ENCODE measurements around the gene GPD2.

The GPD2 gene

GRCh38 chr2:156540706-156541105 is 104.5 kb downstream of the GPD2 start:
- H3K27ac Mint-ChIP-seq, result no peak overlapping the region
- no peak for DNase-seq
- H3K36me3 Mint-ChIP-seq, result no peaks in the 10 kb centered on the region
- H3K9me3 Mint-ChIP-seq, result no peaks in the 10 kb centered on the region
- H3K4me1 Mint-ChIP-seq, result peaks cover 8% of the 10 kb centered on the region
- CTCF ChIA-PET, result no interaction called here
- no peaks in the 10 kb centered on the region for H3K27me3 Mint-ChIP-seq
- H3K4me3 Mint-ChIP-seq, result no peak overlapping the region

- peaks cover 8% of the 10 kb centered on the region for H3K4me1 Mint-ChIP-seq
- no peaks in the 10 kb centered on the region for H3K36me3 Mint-ChIP-seq
- CTCF ChIA-PET, result no interaction called here
- no peak overlapping the region for H3K4me3 Mint-ChIP-seq
- H3K27me3 Mint-ChIP-seq, result no peaks in the 10 kb centered on the region
- H3K27ac Mint-ChIP-seq, result no peak overlapping the region
- H3K9me3 Mint-ChIP-seq, result no peaks in the 10 kb centered on the region
- no peak for DNase-seq
Measured at GRCh38 chr2:156541229-156541628, 105.0 kb downstream of the GPD2 start.

DNA sequence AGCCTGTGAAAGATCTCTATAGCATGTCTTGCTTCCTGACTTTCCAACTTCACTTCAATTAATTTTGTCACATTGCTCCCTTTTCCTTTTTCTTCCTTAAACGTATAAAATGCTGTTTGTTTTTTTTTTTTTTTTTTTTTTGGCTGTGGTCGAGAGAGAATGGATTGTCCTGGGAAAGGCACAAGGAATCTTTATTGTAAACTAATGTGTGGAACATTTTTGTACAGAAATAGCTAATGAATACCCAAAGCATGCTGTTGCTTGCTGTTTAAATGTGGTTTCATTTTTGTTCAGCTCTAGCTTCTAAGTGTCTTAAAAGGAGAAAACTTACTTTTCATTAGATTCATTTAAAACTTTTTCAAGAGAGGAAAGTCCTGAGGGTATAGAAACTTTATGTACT is 105.5 kb downstream of the GPD2 start:
- DNase-seq, result no peak
- H3K27ac Mint-ChIP-seq, result no peak overlapping the region
- no peaks in the 10 kb centered on the region for H3K27me3 Mint-ChIP-seq
- peaks cover 8% of the 10 kb centered on the region for H3K4me1 Mint-ChIP-seq
- H3K4me3 Mint-ChIP-seq, result no peak overlapping the region
- CTCF ChIA-PET, result no interaction called here
- H3K36me3 Mint-ChIP-seq, result no peaks in the 10 kb centered on the region
- no peaks in the 10 kb centered on the region for H3K9me3 Mint-ChIP-seq

DNA sequence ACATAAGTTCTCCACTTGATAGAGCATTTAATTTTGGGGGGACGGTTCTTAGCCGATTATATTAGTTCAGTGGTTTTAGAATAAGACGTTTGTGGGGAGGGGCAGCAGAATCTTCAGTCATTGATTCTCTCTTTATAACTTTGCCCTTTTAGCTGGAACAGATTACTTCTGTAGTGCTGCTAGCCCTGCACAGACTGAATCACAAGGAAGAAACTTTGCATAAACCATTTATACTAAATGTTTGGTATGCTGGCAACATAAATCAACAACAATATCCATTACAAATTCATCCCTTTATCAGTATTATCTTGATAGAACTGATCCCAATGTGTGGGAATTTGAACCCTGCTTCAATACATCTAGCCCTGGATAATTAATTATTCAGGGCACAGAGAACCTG is 112.2 kb downstream of the GPD2 start:
- Mint-ChIP-seq H3K36me3 (no peaks in the 10 kb centered on the region), H3K27ac (no peak overlapping the region), H3K4me3 (no peak overlapping the region), H3K4me1 (no peaks in the 10 kb centered on the region), H3K9me3 (no peaks in the 10 kb centered on the region), H3K27me3 (no peaks in the 10 kb centered on the region)
- CTCF ChIA-PET, result interaction anchor here (1.4 kb wide), 1 partner anchor 12 kb away, joined by 3 read pairs; no protein-coding TSS in a partner anchor
- no peak for DNase-seq

- DNase-seq, result no peak
- Mint-ChIP-seq H3K36me3 (peaks cover 11% of the 10 kb centered on the region), H3K9me3 (no peaks in the 10 kb centered on the region), H3K4me3 (no peak overlapping the region), H3K27ac (no peak overlapping the region), H3K27me3 (no peaks in the 10 kb centered on the region), H3K4me1 (no peaks in the 10 kb centered on the region)
- CTCF ChIA-PET, result no interaction called here
Measured at GRCh38 chr2:156553714-156554442, 117.7 kb downstream of the GPD2 start.

GRCh38 chr2:156561326-156561725 is 125.1 kb downstream of the GPD2 start:
- Mint-ChIP-seq H3K27ac (no peak overlapping the region), H3K27me3 (no peaks in the 10 kb centered on the region), H3K4me3 (no peak overlapping the region), H3K36me3 (peaks cover 14% of the 10 kb centered on the region), H3K4me1 (no peaks in the 10 kb centered on the region), H3K9me3 (no peaks in the 10 kb centered on the region)
- DNase-seq, result no peak
- CTCF ChIA-PET, result interaction anchor here (0.7 kb wide), 1 partner anchor 13 kb away, joined by 3 read pairs; no protein-coding TSS in a partner anchor

DNA sequence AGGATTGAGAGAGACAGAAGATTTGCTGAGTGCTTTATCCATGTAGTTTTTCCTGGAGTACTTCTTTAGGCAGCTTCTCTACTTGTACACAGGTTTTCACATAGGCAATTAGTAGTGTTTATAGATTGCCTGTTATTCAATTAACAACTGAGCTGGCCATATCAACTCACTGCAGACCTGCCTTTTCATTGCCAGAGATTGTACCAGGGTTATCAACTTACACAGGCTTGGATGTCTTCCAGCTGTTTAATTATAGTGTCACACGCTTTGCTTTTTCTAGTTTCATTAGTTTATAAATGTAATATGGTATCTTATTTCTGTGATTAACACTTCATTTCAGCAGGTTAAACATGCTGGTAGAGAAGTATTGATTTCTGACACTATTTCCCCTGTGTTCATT is 125.9 kb downstream of the GPD2 start:
- Mint-ChIP-seq H3K4me3 (no peak overlapping the region), H3K36me3 (peaks cover 14% of the 10 kb centered on the region), H3K27ac (no peak overlapping the region), H3K27me3 (no peaks in the 10 kb centered on the region), H3K4me1 (no peaks in the 10 kb centered on the region), H3K9me3 (no peaks in the 10 kb centered on the region)
- DNase-seq, result no peak
- CTCF ChIA-PET, result no interaction called here

DNA sequence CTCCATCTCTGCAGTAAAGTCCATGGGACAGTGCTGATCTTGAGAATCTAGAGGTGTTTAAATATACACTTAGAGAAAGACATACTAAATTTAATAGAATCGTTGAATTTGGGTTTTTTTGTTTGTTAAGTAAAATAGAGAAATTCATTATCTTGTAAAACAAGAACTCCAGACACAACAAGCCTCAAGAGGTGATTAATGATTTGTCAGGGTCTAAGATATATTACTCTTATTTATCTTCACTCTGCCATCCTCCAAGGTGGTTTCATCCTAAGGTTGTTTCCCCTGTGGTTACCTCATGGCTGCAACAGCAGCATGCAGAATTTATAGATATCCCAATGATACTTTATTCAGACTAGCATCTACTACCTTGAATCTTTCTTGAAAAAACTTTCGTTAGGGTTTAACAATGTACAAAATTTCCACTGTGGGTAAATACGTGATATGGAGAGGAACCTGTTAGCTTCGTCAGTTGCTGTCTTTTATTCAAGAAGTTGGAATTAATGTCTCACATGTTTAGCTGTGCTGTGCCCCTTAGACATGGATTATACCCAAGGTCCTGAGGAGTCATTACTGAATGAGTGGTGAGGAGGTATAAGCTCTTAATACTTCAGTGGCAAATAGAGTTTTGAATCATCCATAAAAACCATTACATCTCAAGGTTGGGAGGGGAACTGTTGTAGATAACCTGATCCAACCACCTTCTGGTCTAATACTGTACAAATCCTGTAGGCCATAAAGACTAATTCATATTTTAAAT is 128.0 kb downstream of the GPD2 start:
- H3K4me3 Mint-ChIP-seq, result no peak overlapping the region
- H3K9me3 Mint-ChIP-seq, result no peaks in the 10 kb centered on the region
- no peak overlapping the region for H3K27ac Mint-ChIP-seq
- H3K36me3 Mint-ChIP-seq, result no peaks in the 10 kb centered on the region
- no peaks in the 10 kb centered on the region for H3K27me3 Mint-ChIP-seq
- H3K4me1 Mint-ChIP-seq, result no peaks in the 10 kb centered on the region
- DNase-seq, result no peak
- CTCF ChIA-PET, result no interaction called here

GRCh38 chr2:156565066-156565710 is 129.0 kb downstream of the GPD2 start:
- Mint-ChIP-seq H3K27me3 (no peaks in the 10 kb centered on the region), H3K9me3 (no peaks in the 10 kb centered on the region), H3K4me1 (no peaks in the 10 kb centered on the region), H3K4me3 (no peak overlapping the region), H3K27ac (no peak overlapping the region), H3K36me3 (no peaks in the 10 kb centered on the region)
- CTCF ChIA-PET, result no interaction called here
- no peak for DNase-seq

DNA sequence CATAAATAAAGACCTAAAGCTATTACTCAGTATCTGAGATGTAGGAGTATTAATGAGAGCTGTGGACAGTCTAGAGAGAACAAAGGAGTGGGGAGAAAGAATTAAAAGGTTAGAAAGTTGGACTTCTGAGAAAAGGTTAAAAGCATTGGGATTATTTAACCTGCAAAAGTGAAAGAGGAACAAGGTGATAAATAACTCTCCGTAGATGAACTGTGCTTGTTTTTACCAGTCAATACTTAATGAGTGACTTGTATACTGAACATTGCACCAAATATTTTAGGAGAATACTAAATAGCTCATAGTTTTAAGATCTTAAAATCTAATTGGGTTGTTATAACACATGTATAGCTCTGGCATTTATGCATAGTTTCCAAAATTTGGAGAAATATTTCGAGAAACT is 137.5 kb downstream of the GPD2 start:
- H3K4me3 Mint-ChIP-seq, result no peak overlapping the region

GRCh38 chr2:156574112-156574511 is 137.9 kb downstream of the GPD2 start:
- H3K36me3 Mint-ChIP-seq, result peaks cover 18% of the 10 kb centered on the region
- CTCF ChIA-PET, result no interaction called here

More for the DNA sequence above, 137.5 kb downstream of the GPD2 start:
- DNase-seq, result no peak
- Mint-ChIP-seq H3K36me3 (peaks cover 15% of the 10 kb centered on the region), H3K27ac (no peak overlapping the region), H3K9me3 (no peaks in the 10 kb centered on the region), H3K4me1 (peaks cover 10% of the 10 kb centered on the region), H3K27me3 (no peaks in the 10 kb centered on the region)
- CTCF ChIA-PET, result no interaction called here

GRCh38 chr2:156576005-156576404 is 139.8 kb downstream of the GPD2 start:
- peaks cover 21% of the 10 kb centered on the region for H3K36me3 Mint-ChIP-seq
- no peaks in the 10 kb centered on the region for H3K27me3 Mint-ChIP-seq

More at GRCh38 chr2:156574112-156574511, 137.9 kb downstream of the GPD2 start:
- Mint-ChIP-seq H3K4me1 (peaks cover 10% of the 10 kb centered on the region), H3K27ac (no peak overlapping the region), H3K27me3 (no peaks in the 10 kb centered on the region), H3K9me3 (no peaks in the 10 kb centered on the region), H3K4me3 (no peak overlapping the region)
- DNase-seq, result no peak

GRCh38 chr2:156580501-156580900 is 144.3 kb downstream of the GPD2 start:
- Mint-ChIP-seq H3K9me3 (no peaks in the 10 kb centered on the region), H3K4me3 (no peak overlapping the region), H3K27ac (no peak overlapping the region), H3K27me3 (no peaks in the 10 kb centered on the region), H3K36me3 (peaks cover 17% of the 10 kb centered on the region), H3K4me1 (peaks cover 9% of the 10 kb centered on the region)
- CTCF ChIA-PET, result interaction anchor here (0.8 to 1.0 kb wide), 2 partner anchors 9 to 246 kb away, joined by 3 to 4 read pairs; no protein-coding TSS in a partner anchor
- no peak for DNase-seq

More at GRCh38 chr2:156576005-156576404, 139.8 kb downstream of the GPD2 start:
- DNase-seq, result no peak
- Mint-ChIP-seq H3K4me3 (no peak overlapping the region), H3K9me3 (no peaks in the 10 kb centered on the region), H3K27ac (no peak overlapping the region), H3K4me1 (peaks cover 18% of the 10 kb centered on the region)
- CTCF ChIA-PET, result no interaction called here

GRCh38 chr2:156581280-156581679 is 145.1 kb downstream of the GPD2 start:
- H3K4me3 Mint-ChIP-seq, result no peak overlapping the region
- DNase-seq, result no peak

More at GRCh38 chr2:156581280-156581679, 145.1 kb downstream of the GPD2 start:
- H3K36me3 Mint-ChIP-seq, result peaks cover 17% of the 10 kb centered on the region
- H3K9me3 Mint-ChIP-seq, result no peaks in the 10 kb centered on the region
- no peaks in the 10 kb centered on the region for H3K27me3 Mint-ChIP-seq
- H3K4me1 Mint-ChIP-seq, result peaks cover 9% of the 10 kb centered on the region
- no peak overlapping the region for H3K27ac Mint-ChIP-seq
- CTCF ChIA-PET, result interaction anchor here (0.8 to 1.0 kb wide), 2 partner anchors 8 to 247 kb away, joined by 3 to 4 read pairs; no protein-coding TSS in a partner anchor

All from activated naive CD4-positive, alpha-beta T cell treated with anti-CD3 and anti-CD28 coated beads, Interleukin-2, amount 10 ng/mL, durations not matched to agents 7 days and 5 days (primary cell).